ENCODE results near the gene PDIA5.

The PDIA5 gene

DNA sequence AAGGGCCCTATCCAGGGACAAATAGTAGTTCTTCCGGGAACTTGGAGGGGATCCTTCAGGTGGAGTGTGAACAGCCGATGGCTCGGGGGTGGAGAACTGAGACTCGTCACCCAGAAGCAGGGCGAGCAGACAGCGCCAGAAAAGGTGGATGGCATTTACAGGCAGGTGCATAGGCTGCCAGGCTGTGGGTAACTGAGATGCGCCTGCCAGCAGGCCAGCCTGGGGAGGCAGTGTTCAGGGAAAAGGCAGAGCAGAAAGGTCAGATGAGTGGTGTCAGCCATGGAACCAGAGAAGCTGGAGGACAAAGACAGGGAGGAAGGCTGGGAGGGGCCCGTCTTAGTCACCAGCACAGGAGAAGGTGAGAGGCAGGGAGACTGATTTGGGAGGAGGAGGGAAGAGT lies 81.9 kb downstream of the PDIA5 start:
- no peak for TF ChIP-seq POLR2AphosphoS5 (IDR thresholded peaks at IDR 0.05; ENCODE audit: low read depth, low read length)
- no peak for TF ChIP-seq TAF1 (IDR thresholded peaks at IDR 0.05; ENCODE audit: borderline replicate concordance, insufficient read depth, low read length)
- no peak for TF ChIP-seq SIN3A (IDR thresholded peaks at IDR 0.05; ENCODE audit: borderline replicate concordance, insufficient read depth, low read length)

DNA sequence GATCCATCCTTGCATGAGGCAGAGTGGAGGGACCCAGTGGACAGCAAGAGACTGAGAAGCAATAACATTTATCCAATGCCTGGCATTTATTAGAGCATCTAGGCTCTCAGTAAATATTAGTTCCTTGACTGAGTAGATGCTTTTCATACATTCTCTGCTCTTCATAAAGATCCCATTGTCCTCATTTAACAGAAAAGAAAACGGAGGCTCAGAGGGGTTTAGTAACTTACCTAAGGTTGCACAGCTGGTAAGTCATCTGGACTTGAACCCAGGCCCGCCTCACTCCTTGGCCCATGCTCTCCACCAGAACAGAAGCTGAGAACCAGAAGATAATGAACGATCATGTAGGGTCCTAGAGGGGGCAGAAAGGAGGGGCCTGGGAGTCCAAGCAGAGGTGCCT lies 82.7 kb downstream of the PDIA5 start:
- no peak for TF ChIP-seq POLR2AphosphoS5 (IDR thresholded peaks at IDR 0.05; ENCODE audit: low read depth, low read length)
- TF ChIP-seq SIN3A (IDR thresholded peaks at IDR 0.05; ENCODE audit: borderline replicate concordance, insufficient read depth, low read length): no peak
- TF ChIP-seq TAF1 (IDR thresholded peaks at IDR 0.05; ENCODE audit: borderline replicate concordance, insufficient read depth, low read length): no peak
- TF ChIP-seq FOXP2 (optimal IDR thresholded peaks at IDR 0.05; ENCODE audit: borderline replicate concordance, extremely low read depth, extremely low read length, insufficient read depth): no peak
- TF ChIP-seq, protein P1, sequence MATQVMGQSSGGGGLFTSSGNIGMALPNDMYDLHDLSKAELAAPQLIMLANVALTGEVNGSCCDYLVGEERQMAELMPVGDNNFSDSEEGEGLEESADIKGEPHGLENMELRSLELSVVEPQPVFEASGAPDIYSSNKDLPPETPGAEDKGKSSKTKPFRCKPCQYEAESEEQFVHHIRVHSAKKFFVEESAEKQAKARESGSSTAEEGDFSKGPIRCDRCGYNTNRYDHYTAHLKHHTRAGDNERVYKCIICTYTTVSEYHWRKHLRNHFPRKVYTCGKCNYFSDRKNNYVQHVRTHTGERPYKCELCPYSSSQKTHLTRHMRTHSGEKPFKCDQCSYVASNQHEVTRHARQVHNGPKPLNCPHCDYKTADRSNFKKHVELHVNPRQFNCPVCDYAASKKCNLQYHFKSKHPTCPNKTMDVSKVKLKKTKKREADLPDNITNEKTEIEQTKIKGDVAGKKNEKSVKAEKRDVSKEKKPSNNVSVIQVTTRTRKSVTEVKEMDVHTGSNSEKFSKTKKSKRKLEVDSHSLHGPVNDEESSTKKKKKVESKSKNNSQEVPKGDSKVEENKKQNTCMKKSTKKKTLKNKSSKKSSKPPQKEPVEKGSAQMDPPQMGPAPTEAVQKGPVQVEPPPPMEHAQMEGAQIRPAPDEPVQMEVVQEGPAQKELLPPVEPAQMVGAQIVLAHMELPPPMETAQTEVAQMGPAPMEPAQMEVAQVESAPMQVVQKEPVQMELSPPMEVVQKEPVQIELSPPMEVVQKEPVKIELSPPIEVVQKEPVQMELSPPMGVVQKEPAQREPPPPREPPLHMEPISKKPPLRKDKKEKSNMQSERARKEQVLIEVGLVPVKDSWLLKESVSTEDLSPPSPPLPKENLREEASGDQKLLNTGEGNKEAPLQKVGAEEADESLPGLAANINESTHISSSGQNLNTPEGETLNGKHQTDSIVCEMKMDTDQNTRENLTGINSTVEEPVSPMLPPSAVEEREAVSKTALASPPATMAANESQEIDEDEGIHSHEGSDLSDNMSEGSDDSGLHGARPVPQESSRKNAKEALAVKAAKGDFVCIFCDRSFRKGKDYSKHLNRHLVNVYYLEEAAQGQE (IDR thresholded peaks at IDR 0.05; ENCODE audit: insufficient read depth in 1 of 2, low read depth in 2 of 2, low read length in 2 of 2): no peak

DNA sequence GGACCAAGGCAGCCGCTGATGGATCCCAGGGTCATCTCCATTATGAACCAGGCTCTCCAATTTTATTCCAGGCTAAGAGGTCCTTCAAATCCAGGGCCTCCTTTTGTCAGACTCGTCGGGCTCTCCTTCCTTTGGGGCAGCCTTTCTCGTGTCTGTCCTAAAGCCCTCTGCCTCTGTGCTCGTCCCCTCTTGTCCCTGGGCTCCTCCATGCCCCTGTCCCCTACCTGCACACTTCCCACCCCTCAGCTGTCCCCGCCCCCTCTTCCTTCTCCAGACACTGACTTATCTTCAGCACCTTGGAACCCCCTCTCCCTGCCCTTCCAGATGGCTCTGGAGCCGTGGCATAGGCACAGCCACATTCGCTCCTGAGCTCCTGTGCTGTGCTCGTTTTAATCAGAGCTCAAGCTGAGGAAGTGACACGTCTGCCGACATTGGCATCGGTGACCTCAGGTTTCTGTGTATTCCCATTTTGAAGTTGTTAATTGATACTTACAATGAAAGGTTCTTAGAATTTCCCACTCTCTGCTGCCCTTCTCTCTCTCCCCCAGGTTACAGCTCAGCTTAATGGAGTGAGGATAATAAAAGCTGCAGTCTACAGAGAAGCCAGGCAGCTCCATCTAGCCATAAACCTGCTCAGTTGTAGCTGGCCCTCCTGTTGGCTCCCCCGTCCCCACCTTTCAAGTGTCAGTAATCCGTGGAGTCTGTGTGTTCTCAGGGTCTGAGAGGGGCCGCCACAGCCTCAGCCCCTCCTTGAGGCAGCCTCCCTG lies 83.8 kb downstream of the PDIA5 start:
- TF ChIP-seq, protein P1 (IDR thresholded peaks at IDR 0.05; ENCODE audit: insufficient read depth in 1 of 2, low read depth in 2 of 2, low read length in 2 of 2): no peak
- TF ChIP-seq FOXP2 (optimal IDR thresholded peaks at IDR 0.05; ENCODE audit: borderline replicate concordance, extremely low read depth, extremely low read length, insufficient read depth) (no peak), SIN3A (IDR thresholded peaks at IDR 0.05; ENCODE audit: borderline replicate concordance, insufficient read depth, low read length) (no peak), TAF1 (IDR thresholded peaks at IDR 0.05; ENCODE audit: borderline replicate concordance, insufficient read depth, low read length) (no peak), POLR2AphosphoS5 (IDR thresholded peaks at IDR 0.05; ENCODE audit: low read depth, low read length) (no peak)

DNA sequence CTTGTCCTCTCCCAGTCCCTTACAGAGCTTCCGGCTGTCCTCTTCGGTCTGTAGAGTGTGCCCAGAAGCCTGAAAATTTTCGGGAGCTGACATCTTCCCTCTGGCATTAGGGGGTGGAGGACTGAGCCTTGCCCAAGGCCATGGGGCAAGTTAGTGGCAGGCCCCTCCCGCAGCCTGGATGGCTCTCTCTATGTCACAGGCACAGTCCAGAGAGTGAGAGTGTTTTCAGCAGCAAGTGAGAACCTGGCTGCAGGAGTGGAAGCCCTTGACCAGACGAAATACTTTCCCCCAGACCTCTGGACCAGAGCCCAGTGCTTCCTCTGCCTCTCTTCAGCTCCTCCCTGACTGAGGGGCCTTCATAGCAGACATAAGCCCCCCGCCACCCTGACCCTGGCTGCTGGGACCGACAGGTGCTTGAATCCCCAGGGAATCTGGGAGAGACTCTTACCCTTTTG lies 84.5 kb downstream of the PDIA5 start:
- TF ChIP-seq, protein P1 (IDR thresholded peaks at IDR 0.05; ENCODE audit: insufficient read depth in 1 of 2, low read depth in 2 of 2, low read length in 2 of 2): no peak
- TF ChIP-seq FOXP2 (optimal IDR thresholded peaks at IDR 0.05; ENCODE audit: borderline replicate concordance, extremely low read depth, extremely low read length, insufficient read depth) (no peak), POLR2AphosphoS5 (IDR thresholded peaks at IDR 0.05; ENCODE audit: low read depth, low read length) (no peak), TAF1 (IDR thresholded peaks at IDR 0.05; ENCODE audit: borderline replicate concordance, insufficient read depth, low read length) (no peak)

DNA sequence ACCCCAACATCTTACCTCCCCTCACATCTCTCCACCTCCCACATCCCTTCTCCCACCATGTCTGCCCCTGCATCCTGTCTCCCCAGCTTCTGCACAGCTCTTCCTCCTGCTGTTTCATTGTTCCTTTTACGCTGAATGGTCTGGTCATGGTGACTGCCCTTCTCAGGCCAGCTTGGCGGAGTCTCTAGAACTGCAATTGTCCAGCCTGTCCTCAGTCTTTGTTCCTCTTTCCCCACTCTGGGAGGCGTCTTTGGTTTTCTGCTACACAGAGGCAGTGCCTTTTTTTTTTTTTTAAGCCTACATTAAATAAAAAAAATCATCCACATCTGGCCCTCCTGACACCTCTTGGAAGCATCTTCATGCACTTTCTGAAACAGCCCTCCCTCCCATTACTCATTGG lies 85.9 kb downstream of the PDIA5 start:
- no peak for TF ChIP-seq SIN3A (IDR thresholded peaks at IDR 0.05; ENCODE audit: borderline replicate concordance, insufficient read depth, low read length)
- TF ChIP-seq FOXP2 (optimal IDR thresholded peaks at IDR 0.05; ENCODE audit: borderline replicate concordance, extremely low read depth, extremely low read length, insufficient read depth): no peak
- TF ChIP-seq POLR2AphosphoS5 (IDR thresholded peaks at IDR 0.05; ENCODE audit: low read depth, low read length): no peak
- TF ChIP-seq, protein P1 (IDR thresholded peaks at IDR 0.05; ENCODE audit: insufficient read depth in 1 of 2, low read depth in 2 of 2, low read length in 2 of 2): no peak
- no peak for TF ChIP-seq TAF1 (IDR thresholded peaks at IDR 0.05; ENCODE audit: borderline replicate concordance, insufficient read depth, low read length)
